ENCODE data around the gene PSMB8. TPM values are rescaled to one million over a fixed set of nuclear protein-coding genes. Genes with fewer than 3 reads are reported as not detected.

The PSMB8 gene
- total RNA-seq, 1 experiment from 2014 or later: 123 TPM

DNA sequence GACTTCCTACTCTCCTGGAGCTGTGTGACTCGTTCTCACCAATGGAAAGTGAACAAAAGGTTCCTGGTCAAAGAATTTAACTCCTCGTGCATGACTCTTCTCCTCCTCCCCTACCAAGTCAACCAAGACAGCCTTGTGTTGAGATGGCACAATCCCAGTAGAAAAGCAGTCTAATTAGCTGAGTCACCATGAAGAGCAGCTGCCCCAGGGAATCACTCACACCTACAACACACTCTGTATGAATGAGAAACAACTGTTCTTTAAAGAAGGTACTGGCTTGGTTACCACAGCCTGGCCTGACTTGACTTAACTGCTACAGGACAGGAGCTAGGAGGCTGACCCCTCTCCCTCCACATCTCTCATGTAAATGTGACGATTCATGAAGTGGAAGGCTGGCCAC lies 24.1 kb downstream of the PSMB8 start:
- Mint-ChIP-seq H3K27me3 (ENCODE audit: unreplicated experiment) (peaks cover 6% of the 10 kb centered on the region), H3K27ac (ENCODE audit: unreplicated experiment) (no peak overlapping the region)
- CTCF ChIA-PET: no interaction called here

GRCh38 chr6:32818867-32819266 lies 25.0 kb downstream of the PSMB8 start:
- no peaks in the 10 kb centered on the region for H3K36me3 Mint-ChIP-seq (ENCODE audit: insufficient read depth, unreplicated experiment)
- CTCF ChIA-PET: no interaction called here
- DNase-seq: no peak
- H3K4me3 Mint-ChIP-seq (ENCODE audit: low read depth, unreplicated experiment): no peak overlapping the region
- peaks cover 14% of the 10 kb centered on the region for H3K27me3 Mint-ChIP-seq (ENCODE audit: unreplicated experiment)
- BruUV-seq (replicated peaks): no TSS peak
- TF ChIP-seq, protein P1, sequence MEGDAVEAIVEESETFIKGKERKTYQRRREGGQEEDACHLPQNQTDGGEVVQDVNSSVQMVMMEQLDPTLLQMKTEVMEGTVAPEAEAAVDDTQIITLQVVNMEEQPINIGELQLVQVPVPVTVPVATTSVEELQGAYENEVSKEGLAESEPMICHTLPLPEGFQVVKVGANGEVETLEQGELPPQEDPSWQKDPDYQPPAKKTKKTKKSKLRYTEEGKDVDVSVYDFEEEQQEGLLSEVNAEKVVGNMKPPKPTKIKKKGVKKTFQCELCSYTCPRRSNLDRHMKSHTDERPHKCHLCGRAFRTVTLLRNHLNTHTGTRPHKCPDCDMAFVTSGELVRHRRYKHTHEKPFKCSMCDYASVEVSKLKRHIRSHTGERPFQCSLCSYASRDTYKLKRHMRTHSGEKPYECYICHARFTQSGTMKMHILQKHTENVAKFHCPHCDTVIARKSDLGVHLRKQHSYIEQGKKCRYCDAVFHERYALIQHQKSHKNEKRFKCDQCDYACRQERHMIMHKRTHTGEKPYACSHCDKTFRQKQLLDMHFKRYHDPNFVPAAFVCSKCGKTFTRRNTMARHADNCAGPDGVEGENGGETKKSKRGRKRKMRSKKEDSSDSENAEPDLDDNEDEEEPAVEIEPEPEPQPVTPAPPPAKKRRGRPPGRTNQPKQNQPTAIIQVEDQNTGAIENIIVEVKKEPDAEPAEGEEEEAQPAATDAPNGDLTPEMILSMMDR (IDR thresholded peaks at IDR 0.05; ENCODE audit: unreplicated experiment): no peak
- no peak overlapping the region for H3K27ac Mint-ChIP-seq (ENCODE audit: unreplicated experiment)
- no peaks in the 10 kb centered on the region for H3K9me3 Mint-ChIP-seq (ENCODE audit: low read depth, unreplicated experiment)
- intact Hi-C loops (cut with micrococcal nuclease; ENCODE audit: unreplicated experiment): no loop called here
- peaks cover 12% of the 10 kb centered on the region for H3K4me1 Mint-ChIP-seq (ENCODE audit: low read depth, unreplicated experiment)

More for the DNA sequence above, 24.1 kb downstream of the PSMB8 start:
- Mint-ChIP-seq H3K36me3 (ENCODE audit: insufficient read depth, unreplicated experiment) (no peaks in the 10 kb centered on the region), H3K9me3 (ENCODE audit: low read depth, unreplicated experiment) (no peaks in the 10 kb centered on the region), H3K4me1 (ENCODE audit: low read depth, unreplicated experiment) (peaks cover 12% of the 10 kb centered on the region), H3K4me3 (ENCODE audit: low read depth, unreplicated experiment) (no peak overlapping the region)
- no peak for DNase-seq
- no TSS peak for BruUV-seq (replicated peaks)
- intact Hi-C loops (cut with micrococcal nuclease; ENCODE audit: unreplicated experiment): no loop called here
- TF ChIP-seq, protein P1 (IDR thresholded peaks at IDR 0.05; ENCODE audit: unreplicated experiment): no peak

- peak; percentile 65 for DNase-seq
- Mint-ChIP-seq H3K36me3 (ENCODE audit: insufficient read depth, unreplicated experiment) (no peaks in the 10 kb centered on the region), H3K9me3 (ENCODE audit: low read depth, unreplicated experiment) (no peaks in the 10 kb centered on the region), H3K4me1 (ENCODE audit: low read depth, unreplicated experiment) (peaks cover 12% of the 10 kb centered on the region), H3K27ac (ENCODE audit: unreplicated experiment) (peak within 1 kb of the TSS; percentile 6), H3K27me3 (ENCODE audit: unreplicated experiment) (peaks cover 35% of the 10 kb centered on the region), H3K4me3 (ENCODE audit: low read depth, unreplicated experiment) (peak within 1 kb of the TSS; percentile 10)
- intact Hi-C loops (cut with micrococcal nuclease; ENCODE audit: unreplicated experiment): no loop called here
- TF ChIP-seq, protein P1 (IDR thresholded peaks at IDR 0.05; ENCODE audit: unreplicated experiment): no peak
- CTCF ChIA-PET: no interaction called here
- no TSS peak for BruUV-seq (replicated peaks)
Measured at GRCh38 chr6:32816746-32817204, 27.1 kb downstream of the PSMB8 start, which contains the start of gene HLA-DOB. TSS of gene HLA-DOB (minus strand) at chr6:32817002. CDS start at chr6:32816951, 51 bp downstream.

GRCh38 chr6:32815996-32816395 lies 27.9 kb downstream of the PSMB8 start:
- BruUV-seq (replicated peaks): no TSS peak
- no peak for DNase-seq
- TF ChIP-seq, protein P1 (IDR thresholded peaks at IDR 0.05; ENCODE audit: unreplicated experiment): no peak
- H3K27ac Mint-ChIP-seq (ENCODE audit: unreplicated experiment): no peak overlapping the region
- no peak overlapping the region for H3K4me3 Mint-ChIP-seq (ENCODE audit: low read depth, unreplicated experiment)
- intact Hi-C loops (cut with micrococcal nuclease; ENCODE audit: unreplicated experiment): no loop called here
- CTCF ChIA-PET: no interaction called here
- no peaks in the 10 kb centered on the region for H3K9me3 Mint-ChIP-seq (ENCODE audit: low read depth, unreplicated experiment)
- no peaks in the 10 kb centered on the region for H3K36me3 Mint-ChIP-seq (ENCODE audit: insufficient read depth, unreplicated experiment)
- H3K4me1 Mint-ChIP-seq (ENCODE audit: low read depth, unreplicated experiment): peaks cover 12% of the 10 kb centered on the region
- H3K27me3 Mint-ChIP-seq (ENCODE audit: unreplicated experiment): peaks cover 36% of the 10 kb centered on the region
